Mesendoderm (in vitro differentiated cells): ENCODE results near the gene SLC5A4.

Experiments
- DNase-seq: peaks from one replicate; pipeline ENCODE4 v3.0.0; 2013
- H2AK5ac ChIP-seq: 2 replicates; pipeline ENCODE4 v1.6.1; 2013; ENCODE audit warnings: low read length, inconsistent platforms
- H2BK120ac ChIP-seq: 2 replicates; pipeline ENCODE4 v1.6.1; 2013; ENCODE audit warnings: low read depth, mild to moderate bottlenecking, low read length, moderate library complexity, mixed read lengths
- H2BK15ac ChIP-seq: replicated peaks from 2 replicates; pipeline ENCODE4 v1.6.1; 2013; ENCODE audit warnings: low read depth, mild to moderate bottlenecking, moderate library complexity
- H2BK5ac ChIP-seq: 2 replicates; pipeline ENCODE4 v1.6.1; 2013; ENCODE audit warnings: low read length, inconsistent platforms
- H3K18ac ChIP-seq: 2 replicates; pipeline ENCODE4 v1.6.1; 2013; ENCODE audit warnings: mild to moderate bottlenecking, low read length, mixed read lengths
- H3K23ac ChIP-seq: one replicate; pipeline ENCODE4 v1.6.1; 2013; ENCODE audit warnings: low read length
- H3K27ac ChIP-seq: 2 replicates; pipeline ENCODE4 v1.5.1; 2013; ENCODE audit warnings: low read depth, mild to moderate bottlenecking, inconsistent platforms, low read length, moderate library complexity
- H3K27me3 ChIP-seq: 2 replicates; pipeline ENCODE4 v1.6.1; 2013; ENCODE audit warnings: low read length, control low read depth, mild to moderate bottlenecking, inconsistent platforms; ENCODE audit not compliant: insufficient read depth, poor library complexity
- H3K36me3 ChIP-seq: 2 replicates; pipeline ENCODE4 v1.6.1; 2013; ENCODE audit warnings: low read length, inconsistent platforms; ENCODE audit not compliant: control insufficient read depth, insufficient read depth
- H3K4ac ChIP-seq: one replicate; pipeline ENCODE4 v1.6.1; 2013; ENCODE audit warnings: low read depth, mild to moderate bottlenecking, low read length, moderate library complexity
- H3K4me1 ChIP-seq: 2 replicates; pipeline ENCODE4 v1.6.1; 2013; ENCODE audit warnings: low read depth, low read length, inconsistent platforms; ENCODE audit not compliant: control insufficient read depth
- H3K4me2 ChIP-seq: 2 replicates; pipeline ENCODE4 v1.6.1; 2013; ENCODE audit warnings: low read length
- H3K4me3 ChIP-seq: 2 replicates; pipeline ENCODE4 v1.5.1; 2013; ENCODE audit warnings: mild to moderate bottlenecking, low read length
- H3K56ac ChIP-seq: one replicate; pipeline ENCODE4 v1.6.1; 2013; ENCODE audit warnings: low read length
- H3K79me1 ChIP-seq: 2 replicates; pipeline ENCODE4 v1.6.1; 2013; ENCODE audit warnings: low read length, inconsistent platforms
- H3K79me2 ChIP-seq: 2 replicates; pipeline ENCODE4 v1.6.1; 2013; ENCODE audit warnings: mild to moderate bottlenecking, low read length; ENCODE audit not compliant: control insufficient read depth, insufficient read depth
- H3K9ac ChIP-seq: 2 replicates; pipeline ENCODE4 v1.6.1; 2013; ENCODE audit warnings: low read length, inconsistent platforms
- H4K5ac ChIP-seq: one replicate; pipeline ENCODE4 v1.6.1; 2013; ENCODE audit warnings: low read length
- H4K8ac ChIP-seq: one replicate; pipeline ENCODE4 v1.6.1; 2013; ENCODE audit warnings: low read depth, mild to moderate bottlenecking, control low read depth, low read length, moderate library complexity
- WGBS: extraction: QIAGEN DNeasy Blood & Tissue Kit; methylation state at CpG from one replicate; pipeline ENCODE4 v1.1.7; 2013; ENCODE audit warnings: low lambda C conversion rate, missing lambda C conversion rate; ENCODE audit not compliant: insufficient coverage; ENCODE audit errors: extremely low coverage; 5-methylcytosine and 5-hydroxymethylcytosine counted together

SLC5A4 gene

DNA sequence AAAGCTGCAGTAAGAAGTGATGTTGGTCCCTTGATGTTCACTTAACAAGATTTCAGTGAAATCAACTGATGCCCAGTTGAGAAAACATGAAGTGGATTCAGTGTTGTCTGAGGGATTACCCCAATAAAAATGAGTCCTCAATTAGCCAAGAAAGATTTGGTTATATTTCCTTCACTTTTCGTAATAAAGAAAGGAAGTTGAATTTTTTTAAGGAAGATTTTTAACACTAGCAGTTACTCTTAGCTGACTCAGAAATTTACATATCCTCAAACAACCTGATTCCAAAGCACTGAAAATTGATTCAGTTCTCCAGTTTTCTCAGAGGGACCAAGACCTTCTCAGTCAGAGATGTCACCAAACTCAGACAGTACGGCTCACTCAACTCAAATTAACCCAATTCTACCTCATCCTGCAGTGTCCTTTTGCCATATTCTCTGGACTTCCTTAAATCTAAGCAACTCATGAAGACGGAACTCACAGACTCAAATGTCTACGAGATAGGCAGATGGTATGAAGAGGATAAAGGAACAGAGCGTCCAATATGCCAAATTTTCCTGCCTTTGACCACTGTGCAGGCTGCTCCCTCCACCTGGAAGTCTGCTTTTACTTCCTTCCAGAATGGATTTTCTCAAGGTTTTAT lies 22.8 kb downstream of the SLC5A4 start:
- H3K4me3 ChIP-seq, result no peak overlapping the region
- no peak overlapping the region for H2BK5ac ChIP-seq
- no peak overlapping the region for H2BK120ac ChIP-seq
- WGBS, result no CpG with 5 or more reads among the region's 5 CpGs
- no peaks in the 10 kb centered on the region for H3K79me2 ChIP-seq
- H3K56ac ChIP-seq, result no peak overlapping the region
- no peak overlapping the region for H3K23ac ChIP-seq
- H3K4me2 ChIP-seq, result no peak overlapping the region
- H4K8ac ChIP-seq, result no peak overlapping the region
- H3K27ac ChIP-seq, result no peak overlapping the region
- no peak overlapping the region for H2BK15ac ChIP-seq
- no peaks in the 10 kb centered on the region for H3K79me1 ChIP-seq
- H4K5ac ChIP-seq, result no peak overlapping the region
- no peak overlapping the region for H3K18ac ChIP-seq
- H3K27me3 ChIP-seq, result no peaks in the 10 kb centered on the region
- no peak overlapping the region for H3K4ac ChIP-seq
- no peaks in the 10 kb centered on the region for H3K36me3 ChIP-seq
- no peak for DNase-seq
- no peaks in the 10 kb centered on the region for H3K4me1 ChIP-seq
- no peak overlapping the region for H2AK5ac ChIP-seq
- no peak overlapping the region for H3K9ac ChIP-seq

DNA sequence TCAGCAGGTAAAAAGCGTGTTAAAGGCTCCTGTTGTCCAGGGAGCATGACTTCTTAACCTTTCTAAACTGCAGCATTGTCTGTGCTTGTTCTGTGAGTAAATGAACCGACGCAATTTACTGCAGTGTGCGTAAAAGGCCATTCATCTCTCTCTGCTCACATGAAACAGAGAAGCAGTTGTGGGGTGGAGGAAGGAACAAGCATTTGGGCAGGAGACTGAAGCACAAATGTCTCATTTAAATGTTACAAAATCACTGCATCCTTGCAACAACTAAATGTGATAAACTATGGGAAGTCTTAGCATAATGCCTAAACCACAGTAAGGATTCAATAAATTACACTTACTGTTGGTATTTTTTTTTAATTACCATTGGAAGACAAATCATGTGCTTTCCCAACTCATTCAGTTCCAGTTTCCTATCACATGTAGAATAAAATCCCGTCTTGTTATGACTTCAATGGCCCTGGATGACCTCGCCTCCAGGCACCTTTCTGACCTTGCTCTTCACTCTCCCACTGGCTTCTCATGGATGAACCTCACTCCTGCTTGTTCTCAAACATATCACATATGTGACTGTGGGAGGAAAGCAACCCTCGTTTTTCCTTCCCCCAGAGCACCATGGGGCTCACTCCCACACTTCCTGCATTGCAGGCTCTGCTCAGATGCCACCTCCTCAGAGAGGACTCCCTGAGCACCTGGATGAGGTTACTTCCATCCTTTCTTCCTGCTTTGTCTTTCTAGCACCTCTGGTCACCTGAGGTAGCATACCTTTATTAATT lies 28.6 kb downstream of the SLC5A4 start:
- Histone ChIP-seq H3K27ac (no peak overlapping the region), H3K56ac (no peak overlapping the region), H3K4ac (no peak overlapping the region), H3K36me3 (no peaks in the 10 kb centered on the region), H3K4me1 (no peaks in the 10 kb centered on the region), H3K79me1 (no peaks in the 10 kb centered on the region), H2BK15ac (no peak overlapping the region), H3K23ac (no peak overlapping the region), H3K18ac (no peak overlapping the region), H3K27me3 (no peaks in the 10 kb centered on the region), H4K8ac (no peak overlapping the region), H3K4me2 (no peak overlapping the region), H2AK5ac (no peak overlapping the region), H2BK120ac (no peak overlapping the region), H2BK5ac (no peak overlapping the region), H4K5ac (no peak overlapping the region), H3K4me3 (no peak overlapping the region), H3K9ac (no peak overlapping the region), H3K79me2 (no peaks in the 10 kb centered on the region)
- DNase-seq, result no peak
- no CpG with 5 or more reads among the region's 7 CpGs for WGBS

DNA sequence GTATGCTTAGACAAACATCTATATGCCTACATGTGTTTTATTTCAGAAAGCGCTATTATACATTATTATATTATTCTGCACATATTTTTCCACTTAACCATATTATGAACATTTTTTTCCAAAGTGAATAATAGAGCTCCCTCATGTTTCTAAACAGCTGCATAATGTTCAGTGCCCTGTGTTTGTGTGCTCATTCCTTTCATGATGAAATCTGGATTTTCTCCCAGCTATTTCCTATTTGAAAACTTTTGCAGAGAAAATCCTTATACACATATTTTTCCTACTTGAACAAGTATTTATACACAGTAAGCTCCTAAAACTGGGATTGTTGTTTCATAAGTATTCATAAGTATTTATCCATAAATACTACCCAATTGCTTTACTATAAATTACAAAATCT lies 32.2 kb downstream of the SLC5A4 start:
- H3K79me1 ChIP-seq, result no peaks in the 10 kb centered on the region
- H3K18ac ChIP-seq, result no peak overlapping the region
- no peaks in the 10 kb centered on the region for H3K36me3 ChIP-seq
- H3K4me1 ChIP-seq, result no peaks in the 10 kb centered on the region
- no peak overlapping the region for H2BK15ac ChIP-seq
- H3K23ac ChIP-seq, result no peak overlapping the region
- H4K5ac ChIP-seq, result no peak overlapping the region
- H3K27me3 ChIP-seq, result no peaks in the 10 kb centered on the region
- DNase-seq, result no peak
- no peak overlapping the region for H3K9ac ChIP-seq
- H3K4me3 ChIP-seq, result no peak overlapping the region
- H2AK5ac ChIP-seq, result no peak overlapping the region
- H2BK5ac ChIP-seq, result no peak overlapping the region
- no peak overlapping the region for H3K56ac ChIP-seq
- no peak overlapping the region for H3K27ac ChIP-seq
- H3K79me2 ChIP-seq, result no peaks in the 10 kb centered on the region
- no peak overlapping the region for H4K8ac ChIP-seq
- no peak overlapping the region for H2BK120ac ChIP-seq
- no peak overlapping the region for H3K4me2 ChIP-seq
- no peak overlapping the region for H3K4ac ChIP-seq
- 100% methylated on average over 1 of the region's 1 CpG for WGBS

DNA sequence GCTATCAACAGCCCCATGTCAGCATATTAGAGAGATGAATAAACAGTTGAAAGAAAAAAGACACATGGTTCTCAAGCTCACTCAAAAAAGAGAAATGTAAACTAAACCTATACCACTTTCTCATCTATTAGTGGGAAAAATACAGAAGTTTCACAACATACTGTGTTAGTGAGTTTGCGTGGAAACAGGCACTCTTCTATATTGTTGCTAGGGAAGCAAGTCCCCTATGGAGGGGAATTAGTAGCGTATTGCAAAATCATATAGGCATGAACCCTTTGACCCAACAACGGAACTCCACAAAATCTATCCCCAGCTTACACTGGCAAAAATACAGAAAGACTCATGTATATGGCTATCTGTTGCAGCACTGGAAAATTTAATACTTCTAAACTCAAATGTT lies 36.1 kb downstream of the SLC5A4 start:
- H3K56ac ChIP-seq, result no peak overlapping the region
- no peak overlapping the region for H3K4ac ChIP-seq
- no peak overlapping the region for H3K23ac ChIP-seq
- H2AK5ac ChIP-seq, result no peak overlapping the region
- no peak overlapping the region for H2BK120ac ChIP-seq
- no peak overlapping the region for H3K4me2 ChIP-seq
- H3K4me1 ChIP-seq, result no peaks in the 10 kb centered on the region
- H2BK15ac ChIP-seq, result no peak overlapping the region
- no CpG with 5 or more reads among the region's 3 CpGs for WGBS
- no peak for DNase-seq
- H4K8ac ChIP-seq, result no peak overlapping the region
- no peaks in the 10 kb centered on the region for H3K27me3 ChIP-seq
- no peak overlapping the region for H2BK5ac ChIP-seq
- no peaks in the 10 kb centered on the region for H3K79me2 ChIP-seq
- H4K5ac ChIP-seq, result no peak overlapping the region
- H3K18ac ChIP-seq, result no peak overlapping the region
- no peaks in the 10 kb centered on the region for H3K36me3 ChIP-seq
- H3K9ac ChIP-seq, result no peak overlapping the region
- no peak overlapping the region for H3K27ac ChIP-seq
- H3K79me1 ChIP-seq, result no peaks in the 10 kb centered on the region
- no peak overlapping the region for H3K4me3 ChIP-seq

DNA sequence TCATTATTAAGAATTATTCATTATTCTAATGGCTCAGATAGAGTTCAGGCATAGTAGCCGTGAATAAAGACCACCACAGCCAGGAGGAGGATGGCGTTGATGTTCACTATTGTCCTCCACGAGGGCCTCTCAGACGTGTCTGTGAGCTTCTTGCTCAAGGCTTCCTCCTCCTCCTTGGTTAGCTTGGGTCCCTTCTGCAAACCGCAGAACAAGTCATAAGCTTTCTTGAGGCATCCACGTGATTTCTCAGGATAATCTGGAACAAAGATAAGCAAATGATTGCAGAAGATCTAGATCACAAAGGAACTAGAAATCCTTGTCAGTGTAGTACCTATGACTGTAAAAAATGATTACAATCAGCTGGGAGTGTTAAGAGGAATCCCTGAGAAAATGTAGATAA lies 36.7 kb downstream of the SLC5A4 start:
- Histone ChIP-seq H2AK5ac (no peak overlapping the region), H3K4me2 (no peak overlapping the region), H3K4me3 (no peak overlapping the region), H4K8ac (no peak overlapping the region), H3K4me1 (no peaks in the 10 kb centered on the region), H3K27me3 (no peaks in the 10 kb centered on the region), H2BK15ac (no peak overlapping the region), H3K27ac (no peak overlapping the region), H3K36me3 (no peaks in the 10 kb centered on the region), H2BK5ac (no peak overlapping the region), H3K4ac (no peak overlapping the region), H2BK120ac (no peak overlapping the region), H4K5ac (no peak overlapping the region), H3K56ac (no peak overlapping the region), H3K23ac (no peak overlapping the region), H3K79me1 (no peaks in the 10 kb centered on the region), H3K9ac (no peak overlapping the region), H3K79me2 (no peaks in the 10 kb centered on the region), H3K18ac (no peak overlapping the region)
- peak; percentile 29 for DNase-seq
- no CpG with 5 or more reads among the region's 6 CpGs for WGBS
